Dermis blood vessel endothelial cell (primary cell): ENCODE measurements around the gene PRPSAP1. TPM values are rescaled to one million over a fixed set of nuclear protein-coding genes. Genes with fewer than 3 reads are reported as not detected.
"Not testable (repeated sequence)": the region's sequence is repeated elsewhere in the genome, so short reads cannot be mapped to it uniquely, and the experiment has no call there.

ENCODE experiments used
- DNase-seq: peaks from one replicate; pipeline ENCODE4 v3.0.0; 2010
- total RNA-seq: library from RNA; depleted of rRNA; stranded (reverse); fragments of >200 nt; gene quantifications from 2 replicates; pipeline ENCODE4 v1.2.3, GENCODE V29; 2014

The PRPSAP1 gene
- total RNA-seq, 1 donor from 2014 or later = 128 TPM

DNA sequence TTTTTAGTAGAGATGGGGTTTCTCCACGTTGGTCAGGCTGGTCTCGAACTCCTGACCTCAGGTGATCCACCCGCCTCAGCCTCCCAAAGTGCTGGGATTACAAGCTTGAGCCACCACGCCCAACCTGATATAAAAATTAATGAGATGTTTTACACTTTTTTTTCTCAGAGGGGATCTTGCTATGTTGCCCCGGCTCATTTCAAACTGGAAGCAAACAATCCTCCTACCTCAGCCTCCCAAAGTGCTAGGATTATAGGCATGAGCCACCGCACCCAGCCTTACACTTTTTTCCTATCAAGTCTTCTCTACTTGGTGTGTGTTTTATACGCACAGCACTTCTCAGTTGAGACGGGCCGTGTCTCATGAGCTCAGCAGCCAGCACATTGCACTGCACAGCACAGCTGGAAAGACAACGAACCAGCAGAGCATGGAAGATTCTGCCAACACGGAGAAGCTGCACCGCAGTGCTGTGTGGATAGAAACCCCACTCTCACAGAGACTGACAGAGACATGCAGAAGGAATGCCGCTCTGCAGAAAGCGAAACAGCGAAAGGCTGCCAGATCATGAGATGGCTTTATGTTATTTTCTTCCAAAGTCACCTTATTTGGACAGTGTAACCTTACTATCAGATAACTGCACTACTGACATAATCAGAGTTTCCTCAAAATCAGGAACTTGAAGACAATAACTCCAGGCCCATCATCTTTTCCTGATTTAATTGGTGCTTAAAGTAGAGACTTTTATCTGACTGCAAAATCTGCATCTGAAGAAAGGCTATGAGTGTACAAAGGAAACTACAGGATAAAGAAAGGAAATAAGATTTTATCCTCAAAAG lies 39.1 kb downstream of the PRPSAP1 start:
- DNase-seq = peak; percentile 92

DNA sequence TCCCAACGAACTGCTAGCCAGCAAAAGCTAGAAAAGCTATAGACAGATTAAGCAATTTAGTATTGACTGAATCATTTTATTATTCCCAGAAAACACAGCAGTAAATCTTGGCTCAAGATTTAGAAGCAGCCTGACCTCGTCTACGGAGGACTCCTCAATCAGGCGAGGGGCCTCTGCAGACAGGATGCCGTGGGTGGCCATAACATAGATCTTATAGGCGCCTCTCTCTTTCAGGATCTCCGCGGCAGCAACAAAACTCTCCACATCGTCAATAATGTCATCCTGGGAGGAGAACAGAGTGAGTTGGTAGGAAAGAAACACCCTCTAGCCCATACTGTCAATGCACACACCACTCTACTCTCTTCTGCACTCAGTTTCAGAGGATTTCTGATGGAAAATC lies 41.0 kb downstream of the PRPSAP1 start:
- DNase-seq = no peak

DNA sequence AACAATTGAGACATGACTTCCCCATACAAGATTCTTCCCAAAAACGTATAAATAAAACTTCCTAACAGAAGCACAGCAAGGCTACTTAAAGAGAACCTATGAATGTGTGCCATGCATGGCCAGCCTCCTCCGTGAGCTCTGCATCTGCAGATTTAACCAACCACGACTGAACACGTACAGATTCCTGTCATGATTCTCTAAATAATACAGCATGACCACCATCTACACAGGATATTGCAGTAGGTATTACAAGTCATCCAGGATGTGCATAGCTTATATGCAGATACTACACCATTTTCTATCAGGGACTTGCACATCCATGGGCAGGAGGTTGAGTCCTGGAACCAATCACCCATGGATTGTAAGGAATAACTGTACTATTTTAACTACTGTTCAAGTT lies 44.3 kb downstream of the PRPSAP1 start:
- no peak for DNase-seq

DNA sequence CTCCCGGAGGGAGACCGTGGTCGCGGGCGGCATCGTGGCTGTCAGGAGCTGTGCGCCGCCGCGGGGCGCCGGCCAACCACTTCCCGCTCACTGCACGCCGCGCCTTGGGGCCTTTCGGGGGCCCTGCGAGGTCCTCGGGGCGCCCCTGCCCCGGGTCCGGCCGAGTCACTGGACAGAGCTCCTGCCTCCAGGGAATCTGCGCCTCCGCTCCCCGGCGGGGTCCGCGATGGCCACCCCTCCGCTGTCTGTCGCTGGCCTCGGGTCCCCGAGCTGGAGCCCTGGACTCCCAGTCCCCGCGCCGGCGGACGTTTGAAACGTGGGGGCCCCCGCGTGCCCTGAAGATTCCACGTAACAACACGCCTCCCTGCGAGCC lies 45.8 kb downstream of the PRPSAP1 start, which contains the start of gene QRICH2:
TSS of gene QRICH2 (minus strand) at position 311 of the 373 bp plus-strand sequence. CDS start at position 33, 278 bp downstream.
- DNase-seq = no peak

DNA sequence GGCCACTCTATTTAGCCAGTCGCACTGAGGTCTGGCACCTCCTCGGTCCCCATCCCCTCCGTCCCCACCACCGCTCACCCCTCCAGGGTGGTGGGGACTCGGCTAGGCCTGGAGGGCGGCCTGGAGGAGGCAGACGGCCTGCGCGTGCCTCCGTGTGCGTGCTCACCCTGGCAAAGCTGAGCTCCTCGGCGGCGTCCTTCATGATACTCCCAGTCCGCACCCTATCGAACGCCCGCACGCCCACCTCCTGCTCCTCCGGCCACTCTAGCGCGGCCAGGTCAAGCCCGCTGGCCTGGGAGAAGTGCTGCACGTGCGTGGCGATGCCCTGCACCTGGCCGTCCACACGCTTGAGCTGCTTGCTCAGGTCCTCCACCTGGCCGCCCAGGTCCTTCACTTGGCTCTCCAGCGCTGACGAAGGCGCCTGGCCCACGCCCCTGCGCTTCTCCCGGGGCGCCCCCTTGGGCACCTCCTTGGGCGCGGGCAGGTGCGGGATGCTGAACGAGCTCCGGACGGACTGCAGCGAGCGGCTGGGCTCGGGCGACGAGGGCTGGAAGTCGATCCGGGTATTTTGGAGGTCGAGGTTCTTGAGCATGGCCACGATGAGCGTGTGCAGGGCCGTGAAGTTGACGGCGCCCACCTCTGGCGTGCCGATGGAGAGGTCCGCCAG lies 46.3 kb downstream of the PRPSAP1 start:
- no peak for DNase-seq

DNA sequence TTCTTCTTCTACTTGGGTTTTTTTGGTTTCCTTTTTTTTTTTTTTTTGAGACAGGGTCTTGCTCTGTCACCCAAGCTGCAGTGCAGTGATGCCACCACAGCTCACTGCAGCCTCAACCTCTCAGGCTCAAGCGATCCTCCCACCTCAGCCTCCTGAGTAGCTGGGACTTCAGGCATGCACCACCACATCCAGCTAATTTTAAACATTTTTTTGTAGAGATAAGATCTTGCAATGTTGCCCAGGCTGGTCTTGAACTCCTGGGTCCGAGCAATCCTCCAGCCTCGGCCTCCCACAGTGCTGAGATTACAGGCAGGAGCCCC lies 48.6 kb downstream of the PRPSAP1 start:
- not testable (repeated sequence) for DNase-seq

- no peak for DNase-seq
Measured at GRCh38 chr17:76304226-76305134, 49.2 kb downstream of the PRPSAP1 start.

GRCh38 chr17:76297436-76297835 lies 56.3 kb downstream of the PRPSAP1 start:
- DNase-seq = peak; percentile 56

GRCh38 chr17:76296889-76297288 lies 56.8 kb downstream of the PRPSAP1 start:
- DNase-seq = no peak

- no peak for DNase-seq
Measured at GRCh38 chr17:76296186-76296585, 57.5 kb downstream of the PRPSAP1 start.

- DNase-seq = no peak
Measured at GRCh38 chr17:76293106-76293505, 60.6 kb downstream of the PRPSAP1 start.

DNA sequence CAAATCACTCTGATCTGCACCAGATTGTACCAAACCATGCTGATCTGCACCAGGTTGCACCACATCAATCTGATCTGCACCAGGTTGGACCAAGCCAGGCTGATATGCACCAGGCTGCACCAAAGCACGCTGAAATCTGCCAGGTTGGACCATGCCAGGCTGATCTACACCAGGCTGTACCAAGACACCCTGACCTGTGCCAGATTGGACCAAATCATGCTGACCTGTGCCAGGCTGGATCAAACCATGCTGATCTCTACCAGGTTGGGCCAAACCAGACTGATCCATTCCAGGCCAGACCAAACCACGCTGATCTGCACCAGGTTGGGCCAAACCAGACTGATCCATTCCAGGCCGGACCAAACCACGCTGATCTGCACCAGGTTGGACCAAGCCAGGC lies 61.1 kb downstream of the PRPSAP1 start:
- no peak for DNase-seq

GRCh38 chr17:76281573-76282371 lies 71.9 kb downstream of the PRPSAP1 start:
- no peak for DNase-seq

- DNase-seq = no peak
Measured at GRCh38 chr17:76280650-76281049, 73.1 kb downstream of the PRPSAP1 start.

DNA sequence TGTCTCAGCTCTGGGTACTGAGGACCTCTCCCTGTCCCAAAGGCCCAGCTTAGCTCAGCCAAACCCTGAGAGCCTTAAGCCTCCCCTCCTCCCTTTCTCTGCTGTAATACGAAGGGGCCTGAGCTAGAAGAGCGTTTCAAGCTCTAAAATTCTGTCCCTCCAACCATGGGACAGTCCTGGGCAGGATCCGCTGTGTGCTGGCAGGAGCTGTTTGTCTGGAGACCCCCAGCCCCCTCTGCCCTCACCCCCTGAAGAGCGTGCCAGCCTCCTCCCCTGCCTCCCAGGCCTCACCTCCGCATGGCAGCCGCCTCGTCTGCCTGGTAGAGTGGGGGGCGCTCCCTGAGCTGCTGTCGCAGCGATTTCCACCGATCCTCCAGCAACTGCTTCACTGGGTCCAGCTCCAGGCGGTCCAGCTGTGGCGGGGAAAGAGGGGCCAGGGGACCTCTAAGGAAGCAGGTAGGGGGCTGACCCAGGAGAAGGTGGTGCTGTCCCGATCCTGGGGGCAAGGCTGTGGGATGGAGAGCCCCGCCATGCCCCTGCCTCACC lies 73.9 kb downstream of the PRPSAP1 start:
- no peak for DNase-seq

DNA sequence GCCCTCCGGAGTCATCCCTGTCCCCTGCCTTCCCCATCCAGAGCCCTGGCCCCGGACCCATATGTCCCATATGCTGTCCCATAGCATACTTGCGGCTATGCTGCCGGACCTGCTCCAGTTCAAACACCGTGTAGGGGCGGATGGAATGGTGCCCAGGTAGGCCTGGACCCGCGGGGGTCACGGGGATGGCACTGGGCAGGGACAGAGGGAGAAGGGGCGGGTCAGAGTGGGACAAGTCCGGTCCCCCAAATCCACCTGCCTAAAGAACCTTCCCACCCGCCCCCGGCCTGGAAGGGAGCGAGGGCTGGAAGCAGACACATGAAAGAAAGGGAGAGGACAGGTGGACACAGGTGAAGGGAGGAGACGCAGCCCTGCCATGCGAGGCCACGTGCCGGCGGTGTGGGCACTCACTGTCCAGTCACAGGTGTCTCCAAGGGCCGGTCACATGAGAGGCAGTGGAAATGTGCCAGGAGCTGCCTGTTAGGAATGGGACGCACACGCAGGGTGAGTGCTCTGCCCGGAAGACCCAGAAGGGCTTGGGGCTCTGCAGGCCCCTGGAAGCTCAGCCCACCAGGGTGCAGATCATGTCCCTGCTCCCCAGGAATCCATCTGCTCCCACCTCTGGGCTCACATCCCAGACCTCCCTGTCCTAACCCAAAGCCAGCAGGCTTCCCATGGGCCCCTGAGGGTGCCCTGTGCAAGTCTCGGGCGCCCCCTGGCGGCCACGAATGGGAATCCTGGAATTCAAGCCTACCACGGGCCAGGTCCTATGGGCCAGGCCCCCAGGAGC lies 74.6 kb downstream of the PRPSAP1 start:
- peak; percentile 83 for DNase-seq

GRCh38 chr17:76278268-76278908 lies 75.3 kb downstream of the PRPSAP1 start:
- no peak for DNase-seq

DNA sequence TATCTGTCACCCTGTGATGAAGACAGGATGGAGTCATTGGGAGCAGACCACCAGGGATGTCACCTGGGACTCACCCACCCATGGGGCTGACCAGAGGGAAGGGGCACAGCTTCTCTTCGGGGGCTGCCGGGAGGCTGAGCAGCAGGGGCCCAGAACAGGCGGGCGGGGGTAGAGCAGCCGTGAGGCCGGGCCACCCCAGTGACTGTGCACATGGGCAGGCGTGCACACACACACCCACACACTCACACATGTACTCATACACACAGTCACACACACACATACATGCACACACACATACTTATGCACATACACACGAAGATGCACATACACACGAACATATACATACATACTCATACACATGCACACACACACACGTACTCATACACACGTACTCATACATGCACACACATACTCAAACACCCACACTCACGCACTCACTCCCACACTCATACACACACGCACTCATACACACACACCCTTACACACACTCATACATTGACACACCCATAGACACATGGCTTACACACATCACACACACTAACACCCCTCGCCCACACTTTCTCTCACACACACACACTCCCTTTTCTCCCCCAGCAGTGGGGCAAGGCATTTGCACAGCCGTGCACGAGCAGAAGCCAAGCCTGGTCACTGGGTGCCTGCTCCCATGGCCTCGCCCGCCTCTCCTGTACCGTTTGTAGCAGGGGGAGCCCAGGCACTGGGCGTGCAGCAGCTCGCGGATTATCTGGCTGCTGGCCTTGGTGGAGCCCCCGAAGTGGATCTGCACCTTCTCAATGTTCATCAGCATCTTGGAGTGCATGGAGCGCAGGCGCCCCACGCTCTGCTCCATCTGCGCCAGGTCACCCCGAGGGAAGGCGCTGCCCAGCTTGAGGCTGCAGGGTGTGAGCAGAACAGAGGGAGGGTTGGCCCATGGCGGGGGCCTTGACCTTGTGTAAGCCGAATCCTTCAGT lies 76.1 kb downstream of the PRPSAP1 start:
- DNase-seq = no peak
